ENCODE measurements around the gene EGFLAM.

The EGFLAM gene

GRCh38 chr5:38362713-38363112 is 104.4 kb downstream of the EGFLAM start:
- no peak overlapping the region for H3K9ac ChIP-seq (ENCODE audit: low read length)
- no peak overlapping the region for H3K27ac ChIP-seq (ENCODE audit: low read depth, low read length)
- H3K27me3 ChIP-seq (ENCODE audit: control insufficient read depth in 1 of 2, insufficient read depth in 2 of 2, low read length in 2 of 2): no peaks in the 10 kb centered on the region
- no peak overlapping the region for H3K4me3 ChIP-seq (ENCODE audit: low read depth in 1 of 2, low read length in 2 of 2)
- H3K4me1 ChIP-seq (ENCODE audit: insufficient read depth, low read length): no peaks in the 10 kb centered on the region
- no peaks in the 10 kb centered on the region for H3K36me3 ChIP-seq (ENCODE audit: insufficient read depth, low read length)
- no peaks in the 10 kb centered on the region for H3K9me3 ChIP-seq (ENCODE audit: low read length)

GRCh38 chr5:38364825-38365224 is 106.5 kb downstream of the EGFLAM start:
- Histone ChIP-seq H3K4me3 (ENCODE audit: low read depth in 1 of 2, low read length in 2 of 2) (no peak overlapping the region), H3K9ac (ENCODE audit: low read length) (no peak overlapping the region), H3K4me1 (ENCODE audit: insufficient read depth, low read length) (no peaks in the 10 kb centered on the region), H3K36me3 (ENCODE audit: insufficient read depth, low read length) (no peaks in the 10 kb centered on the region), H3K27ac (ENCODE audit: low read depth, low read length) (no peak overlapping the region), H3K9me3 (ENCODE audit: low read length) (no peaks in the 10 kb centered on the region), H3K27me3 (ENCODE audit: control insufficient read depth in 1 of 2, insufficient read depth in 2 of 2, low read length in 2 of 2) (no peaks in the 10 kb centered on the region)

GRCh38 chr5:38367410-38367809 is 109.1 kb downstream of the EGFLAM start:
- no peak overlapping the region for H3K9ac ChIP-seq (ENCODE audit: low read length)
- H3K27ac ChIP-seq (ENCODE audit: low read depth, low read length): no peak overlapping the region
- no peaks in the 10 kb centered on the region for H3K4me1 ChIP-seq (ENCODE audit: insufficient read depth, low read length)
- no peaks in the 10 kb centered on the region for H3K9me3 ChIP-seq (ENCODE audit: low read length)
- no peaks in the 10 kb centered on the region for H3K36me3 ChIP-seq (ENCODE audit: insufficient read depth, low read length)
- H3K27me3 ChIP-seq (ENCODE audit: control insufficient read depth in 1 of 2, insufficient read depth in 2 of 2, low read length in 2 of 2): no peaks in the 10 kb centered on the region
- no peak overlapping the region for H3K4me3 ChIP-seq (ENCODE audit: low read depth in 1 of 2, low read length in 2 of 2)

- Histone ChIP-seq H3K27me3 (ENCODE audit: control insufficient read depth in 1 of 2, insufficient read depth in 2 of 2, low read length in 2 of 2) (no peaks in the 10 kb centered on the region), H3K4me3 (ENCODE audit: low read depth in 1 of 2, low read length in 2 of 2) (no peak overlapping the region), H3K4me1 (ENCODE audit: insufficient read depth, low read length) (no peaks in the 10 kb centered on the region), H3K36me3 (ENCODE audit: insufficient read depth, low read length) (no peaks in the 10 kb centered on the region), H3K9ac (ENCODE audit: low read length) (no peak overlapping the region), H3K27ac (ENCODE audit: low read depth, low read length) (no peak overlapping the region), H3K9me3 (ENCODE audit: low read length) (no peaks in the 10 kb centered on the region)
Observed at GRCh38 chr5:38367966-38368365, 109.6 kb downstream of the EGFLAM start.

- H3K36me3 ChIP-seq (ENCODE audit: insufficient read depth, low read length): no peaks in the 10 kb centered on the region
- no peak overlapping the region for H3K27ac ChIP-seq (ENCODE audit: low read depth, low read length)
- no peak overlapping the region for H3K4me3 ChIP-seq (ENCODE audit: low read depth in 1 of 2, low read length in 2 of 2)
- H3K9me3 ChIP-seq (ENCODE audit: low read length): no peaks in the 10 kb centered on the region
- no peaks in the 10 kb centered on the region for H3K27me3 ChIP-seq (ENCODE audit: control insufficient read depth in 1 of 2, insufficient read depth in 2 of 2, low read length in 2 of 2)
- H3K4me1 ChIP-seq (ENCODE audit: insufficient read depth, low read length): no peaks in the 10 kb centered on the region
- no peak overlapping the region for H3K9ac ChIP-seq (ENCODE audit: low read length)
Observed at GRCh38 chr5:38369692-38370091, 111.3 kb downstream of the EGFLAM start.

GRCh38 chr5:38370358-38371100 is 112.2 kb downstream of the EGFLAM start:
- Histone ChIP-seq H3K36me3 (ENCODE audit: insufficient read depth, low read length) (no peaks in the 10 kb centered on the region), H3K9ac (ENCODE audit: low read length) (no peak overlapping the region), H3K9me3 (ENCODE audit: low read length) (no peaks in the 10 kb centered on the region), H3K4me1 (ENCODE audit: insufficient read depth, low read length) (no peaks in the 10 kb centered on the region), H3K4me3 (ENCODE audit: low read depth in 1 of 2, low read length in 2 of 2) (no peak overlapping the region), H3K27ac (ENCODE audit: low read depth, low read length) (no peak overlapping the region), H3K27me3 (ENCODE audit: control insufficient read depth in 1 of 2, insufficient read depth in 2 of 2, low read length in 2 of 2) (no peaks in the 10 kb centered on the region)

- Histone ChIP-seq H3K9me3 (ENCODE audit: low read length) (no peaks in the 10 kb centered on the region), H3K4me3 (ENCODE audit: low read depth in 1 of 2, low read length in 2 of 2) (no peak overlapping the region), H3K27me3 (ENCODE audit: control insufficient read depth in 1 of 2, insufficient read depth in 2 of 2, low read length in 2 of 2) (no peaks in the 10 kb centered on the region), H3K4me1 (ENCODE audit: insufficient read depth, low read length) (no peaks in the 10 kb centered on the region), H3K36me3 (ENCODE audit: insufficient read depth, low read length) (no peaks in the 10 kb centered on the region), H3K27ac (ENCODE audit: low read depth, low read length) (no peak overlapping the region), H3K9ac (ENCODE audit: low read length) (no peak overlapping the region)
Observed at GRCh38 chr5:38371596-38371995, 113.2 kb downstream of the EGFLAM start.

- Histone ChIP-seq H3K4me3 (ENCODE audit: low read depth in 1 of 2, low read length in 2 of 2) (no peak overlapping the region), H3K9me3 (ENCODE audit: low read length) (no peaks in the 10 kb centered on the region), H3K27me3 (ENCODE audit: control insufficient read depth in 1 of 2, insufficient read depth in 2 of 2, low read length in 2 of 2) (no peaks in the 10 kb centered on the region), H3K27ac (ENCODE audit: low read depth, low read length) (no peak overlapping the region), H3K36me3 (ENCODE audit: insufficient read depth, low read length) (no peaks in the 10 kb centered on the region), H3K9ac (ENCODE audit: low read length) (no peak overlapping the region), H3K4me1 (ENCODE audit: insufficient read depth, low read length) (no peaks in the 10 kb centered on the region)
Observed at GRCh38 chr5:38373743-38374142, 115.4 kb downstream of the EGFLAM start.

GRCh38 chr5:38375423-38375822 is 117.1 kb downstream of the EGFLAM start:
- H3K4me3 ChIP-seq (ENCODE audit: low read depth in 1 of 2, low read length in 2 of 2): no peak overlapping the region

GRCh38 chr5:38376404-38376803 is 118.0 kb downstream of the EGFLAM start:
- no peak overlapping the region for H3K9ac ChIP-seq (ENCODE audit: low read length)
- H3K27ac ChIP-seq (ENCODE audit: low read depth, low read length): no peak overlapping the region
- H3K36me3 ChIP-seq (ENCODE audit: insufficient read depth, low read length): no peaks in the 10 kb centered on the region
- H3K27me3 ChIP-seq (ENCODE audit: control insufficient read depth in 1 of 2, insufficient read depth in 2 of 2, low read length in 2 of 2): no peaks in the 10 kb centered on the region
- H3K9me3 ChIP-seq (ENCODE audit: low read length): no peaks in the 10 kb centered on the region
- no peak overlapping the region for H3K4me3 ChIP-seq (ENCODE audit: low read depth in 1 of 2, low read length in 2 of 2)
- no peaks in the 10 kb centered on the region for H3K4me1 ChIP-seq (ENCODE audit: insufficient read depth, low read length)

More at GRCh38 chr5:38375423-38375822, 117.1 kb downstream of the EGFLAM start:
- Histone ChIP-seq H3K9ac (ENCODE audit: low read length) (no peak overlapping the region), H3K27me3 (ENCODE audit: control insufficient read depth in 1 of 2, insufficient read depth in 2 of 2, low read length in 2 of 2) (no peaks in the 10 kb centered on the region), H3K9me3 (ENCODE audit: low read length) (no peaks in the 10 kb centered on the region), H3K27ac (ENCODE audit: low read depth, low read length) (no peak overlapping the region), H3K36me3 (ENCODE audit: insufficient read depth, low read length) (no peaks in the 10 kb centered on the region), H3K4me1 (ENCODE audit: insufficient read depth, low read length) (no peaks in the 10 kb centered on the region)

GRCh38 chr5:38378579-38378978 is 120.2 kb downstream of the EGFLAM start:
- H3K27me3 ChIP-seq (ENCODE audit: control insufficient read depth in 1 of 2, insufficient read depth in 2 of 2, low read length in 2 of 2): no peaks in the 10 kb centered on the region
- no peaks in the 10 kb centered on the region for H3K4me1 ChIP-seq (ENCODE audit: insufficient read depth, low read length)
- no peak overlapping the region for H3K9ac ChIP-seq (ENCODE audit: low read length)
- no peaks in the 10 kb centered on the region for H3K9me3 ChIP-seq (ENCODE audit: low read length)
- H3K4me3 ChIP-seq (ENCODE audit: low read depth in 1 of 2, low read length in 2 of 2): no peak overlapping the region
- no peak overlapping the region for H3K27ac ChIP-seq (ENCODE audit: low read depth, low read length)
- no peaks in the 10 kb centered on the region for H3K36me3 ChIP-seq (ENCODE audit: insufficient read depth, low read length)

- Histone ChIP-seq H3K36me3 (ENCODE audit: insufficient read depth, low read length) (no peaks in the 10 kb centered on the region), H3K9ac (ENCODE audit: low read length) (no peak overlapping the region), H3K4me1 (ENCODE audit: insufficient read depth, low read length) (no peaks in the 10 kb centered on the region), H3K27ac (ENCODE audit: low read depth, low read length) (no peak overlapping the region), H3K4me3 (ENCODE audit: low read depth in 1 of 2, low read length in 2 of 2) (no peak overlapping the region), H3K27me3 (ENCODE audit: control insufficient read depth in 1 of 2, insufficient read depth in 2 of 2, low read length in 2 of 2) (no peaks in the 10 kb centered on the region), H3K9me3 (ENCODE audit: low read length) (no peaks in the 10 kb centered on the region)
Observed at GRCh38 chr5:38379350-38379937, 121.1 kb downstream of the EGFLAM start.

Data from muscle layer of colon (tissue), 2 donors.